OCI-LY7 (cell line): ENCODE results near the gene ZNF688. TPM values are rescaled to one million over a fixed set of nuclear protein-coding genes. Genes with fewer than 3 reads are reported as not detected.

ENCODE experiments used
- BruUV-seq: library from RNA; stranded (reverse); fragments of 400-500 nt; replicated peaks from 2 replicates; lab custom pipeline; 2021; lab: Mats Ljungman, UMichigan
- CTCF ChIA-PET: fragments of 300-600 bp; sonication (Branson Sonifier 250); formaldehyde crosslinking; loops from one replicate; lab custom pipeline; 2022; ENCODE audit warnings: antibody characterized with exemption; ENCODE audit not compliant: unreplicated experiment; lab: Charles Lee
- POLR2A ChIA-PET: fragments of 300-600 bp; sonication (Branson Sonifier 250); formaldehyde crosslinking; loops from one replicate; lab custom pipeline; 2022; ENCODE audit warnings: antibody characterized with exemption; lab: Charles Lee
- DNase-seq: peaks from one replicate; pipeline ENCODE4 v3.0.0-alpha.2; 2015; ENCODE audit warnings: low spot score
- H2AFZ ChIP-seq: fragments of 200-600 bp; sonication (generic), shearing (Covaris generic); 2 replicates; pipeline ENCODE4 v1.6.1; 2014; ENCODE audit warnings: mild to moderate bottlenecking, antibody characterized with exemption, low read length, moderate library complexity
- H3K27ac ChIP-seq: fragments of 200-600 bp; sonication (generic); 2 replicates; pipeline ENCODE4 v1.5.1; 2014; ENCODE audit warnings: mixed run types, low read depth, mild to moderate bottlenecking, moderate library complexity, low read length, inconsistent platforms; ENCODE audit not compliant: poor library complexity, severe bottlenecking
- H3K36me3 ChIP-seq: fragments of 200-600 bp; sonication (generic); 2 replicates; pipeline ENCODE4 v1.6.1; 2014; ENCODE audit warnings: mild to moderate bottlenecking, antibody characterized with exemption, low read length, moderate library complexity, mixed read lengths; ENCODE audit not compliant: insufficient read depth
- H3K4me1 ChIP-seq: fragments of 200-600 bp; sonication (generic); 2 replicates; pipeline ENCODE4 v1.5.1; 2014; ENCODE audit warnings: mild to moderate bottlenecking, low read length; ENCODE audit not compliant: insufficient read depth, poor library complexity, severe bottlenecking
- H3K4me2 ChIP-seq: fragments of 200-600 bp; sonication (generic); 2 replicates; pipeline ENCODE4 v1.6.1; 2014; ENCODE audit warnings: mild to moderate bottlenecking, low read length
- H3K4me3 ChIP-seq: fragments of 200-600 bp; sonication (generic); 2 replicates; pipeline ENCODE4 v1.5.1; 2014; ENCODE audit warnings: mild to moderate bottlenecking, low read depth, low read length; ENCODE audit not compliant: poor library complexity, severe bottlenecking
- H3K79me2 ChIP-seq: fragments of 200-600 bp; sonication (generic); 2 replicates; pipeline ENCODE4 v1.6.1; 2016; ENCODE audit warnings: low read depth, mild to moderate bottlenecking, low read length, moderate library complexity, mixed read lengths; ENCODE audit not compliant: insufficient read depth
- H3K9me2 ChIP-seq: fragments of 200-600 bp; sonication (generic); 2 replicates; pipeline ENCODE4 v1.6.1; 2016; ENCODE audit warnings: mild to moderate bottlenecking, low read length, mixed read lengths; ENCODE audit not compliant: insufficient read depth
- H3K9me3 ChIP-seq: fragments of 200-600 bp; sonication (generic); 2 replicates; pipeline ENCODE4 v1.6.1; 2014; ENCODE audit warnings: mild to moderate bottlenecking, mixed run types, low read length, mixed read lengths
- H4K20me1 ChIP-seq: fragments of 200-600 bp; sonication (generic); 2 replicates; pipeline ENCODE4 v1.6.1; 2014; ENCODE audit warnings: mild to moderate bottlenecking, antibody characterized with exemption, low read length, moderate library complexity, mixed read lengths; ENCODE audit not compliant: insufficient read depth
- CTCF ChIP-seq: fragments of 200-600 bp; sonication (generic); conservative IDR thresholded peaks from 2 replicates; pipeline ENCODE4 v1.5.1; 2014; ENCODE audit warnings: mild to moderate bottlenecking, antibody characterized with exemption, low read length, moderate library complexity, mixed read lengths
- EZH2phosphoT487 ChIP-seq: fragments of 200-600 bp; sonication (generic); IDR thresholded peaks from 2 replicates; pipeline ENCODE4 v1.6.1; 2018; ENCODE audit warnings: low read depth, borderline replicate concordance, mild to moderate bottlenecking, mixed run types, antibody characterized with exemption, low read length, moderate library complexity, mixed read lengths
- intact Hi-C: fragments of 100-400 bp; cut with micrococcal nuclease; formaldehyde crosslinking; loops from one replicate; pipeline ENCODE4 v1.10.0; 2022; ENCODE audit not compliant: unreplicated experiment
- total RNA-seq, 2 experiments: library from RNA; depleted of rRNA in 1 of 2; stranded (reverse); fragments of >200 nt in 1 of 2; shearing (Covaris generic) in 1 of 2; gene quantifications; 2 replicates each; pipeline ENCODE4 v1.2.3, GENCODE V29; 2014 to 2022

Gene ZNF688
- total RNA-seq, 2 experiments from 2014 or later: 15.3 to 17.5 TPM

DNA sequence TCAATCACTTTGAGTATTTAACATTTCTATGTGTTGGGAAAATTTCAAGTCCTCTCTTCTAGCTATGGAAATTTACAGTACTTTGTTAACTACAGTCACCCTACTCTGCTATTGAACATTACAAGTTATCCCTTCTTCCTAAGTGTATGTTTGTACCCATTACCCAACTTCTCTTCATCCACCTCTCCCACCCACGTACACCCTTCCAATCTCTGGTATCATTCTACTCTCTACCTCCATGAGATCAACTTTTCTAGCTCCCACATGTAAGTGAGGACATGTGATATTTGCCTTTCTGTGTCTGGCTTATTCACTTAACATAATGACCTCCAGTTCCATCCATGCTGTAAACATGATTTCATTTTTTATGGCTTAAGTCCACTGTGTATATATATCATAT is 3.2 kb upstream of the ZNF688 start:
- Histone ChIP-seq H3K4me3 (no peak overlapping the region), H3K36me3 (peaks cover 10% of the 10 kb centered on the region), H3K79me2 (peaks cover 25% of the 10 kb centered on the region), H3K9me2 (no peaks in the 10 kb centered on the region), H3K27ac (no peak overlapping the region), H3K9me3 (no peaks in the 10 kb centered on the region), H2AFZ (no peak overlapping the region), H4K20me1 (no peaks in the 10 kb centered on the region), H3K4me2 (peak overlapping the region; percentile 14; the same call in 1 of the 2 replicates), H3K4me1 (peaks cover 14% of the 10 kb centered on the region)
- ChIA-PET POLR2A (interaction anchor here (0.6 to 1.2 kb wide), 3 partner anchors 12 to 91 kb away, joined by 3 to 4 read pairs (median 3); partner anchors contain the start of gene ZNF764), CTCF (no interaction called here)
- intact Hi-C loops: no loop called here
- BruUV-seq: TSS peak; percentile 42
- no peak for DNase-seq
- no peak for TF ChIP-seq CTCF
- no peak for TF ChIP-seq EZH2phosphoT487

DNA sequence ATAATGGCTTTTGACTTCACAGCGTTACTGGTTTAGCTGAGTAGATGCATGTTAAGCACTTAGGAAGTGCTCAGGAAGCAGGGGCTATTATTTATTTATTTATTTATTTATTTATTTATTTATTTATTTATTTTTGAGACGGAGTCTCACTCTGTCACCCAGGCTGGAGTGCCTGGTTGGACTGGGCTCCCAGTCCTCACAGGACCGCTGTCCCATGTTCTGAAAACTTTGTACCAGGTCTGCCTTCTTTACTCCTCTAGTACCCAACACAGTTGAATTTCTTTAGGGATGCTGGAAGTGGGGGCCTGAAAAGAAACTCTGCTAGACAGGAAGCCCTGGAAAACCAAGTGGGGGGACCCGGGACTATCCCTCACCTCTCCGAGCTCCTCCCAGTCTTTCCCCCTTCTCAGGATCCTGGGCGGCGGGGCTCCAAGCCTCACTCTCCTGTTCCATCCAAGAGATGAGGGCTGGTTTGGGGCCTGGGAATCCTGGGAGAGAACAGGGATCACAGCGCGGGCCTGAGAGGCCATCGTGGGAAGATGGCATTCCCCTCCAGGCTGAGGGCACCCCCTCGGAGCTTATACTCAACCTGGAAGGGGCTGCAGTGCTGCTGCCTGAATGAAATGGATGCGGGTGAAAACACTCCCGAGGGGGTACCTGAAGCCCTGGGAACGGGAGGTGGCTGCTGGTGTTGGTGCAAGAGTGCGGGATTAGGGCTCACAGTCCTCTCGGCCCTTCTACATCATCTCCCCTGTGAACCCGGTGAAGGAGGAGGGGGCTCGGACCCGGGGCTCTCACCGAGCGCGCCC is 674 bp downstream of the ZNF688 start:
- peak overlapping the region; percentile 99 for H3K4me2 ChIP-seq
- H2AFZ ChIP-seq: peak overlapping the region; percentile 64
- ChIA-PET CTCF (no interaction called here), POLR2A (interaction anchor here (0.5 to 3.0 kb wide), 3 partner anchors 13 to 56 kb away, joined by 3 to 31 read pairs (median 5); partner anchors contain the start of gene ZNF764)
- intact Hi-C loops: no loop called here
- BruUV-seq: no TSS peak
- no peaks in the 10 kb centered on the region for H3K9me2 ChIP-seq
- H4K20me1 ChIP-seq: no peaks in the 10 kb centered on the region
- peak overlapping the region; percentile 79 for H3K4me3 ChIP-seq
- H3K36me3 ChIP-seq: no peaks in the 10 kb centered on the region
- H3K79me2 ChIP-seq: peaks cover 25% of the 10 kb centered on the region
- peak overlapping the region; percentile 79 for H3K27ac ChIP-seq
- H3K4me1 ChIP-seq: peaks cover 30% of the 10 kb centered on the region
- H3K9me3 ChIP-seq: no peaks in the 10 kb centered on the region
- no peak for DNase-seq
- no peak for TF ChIP-seq EZH2phosphoT487
- no peak for TF ChIP-seq CTCF
